ENCODE results near the gene CCDC85C. TPM values are rescaled to one million over a fixed set of nuclear protein-coding genes. Genes with fewer than 3 reads are reported as not detected.

The CCDC85C gene
- total RNA-seq, 1 donor from 2014 or later: 1.9 TPM

DNA sequence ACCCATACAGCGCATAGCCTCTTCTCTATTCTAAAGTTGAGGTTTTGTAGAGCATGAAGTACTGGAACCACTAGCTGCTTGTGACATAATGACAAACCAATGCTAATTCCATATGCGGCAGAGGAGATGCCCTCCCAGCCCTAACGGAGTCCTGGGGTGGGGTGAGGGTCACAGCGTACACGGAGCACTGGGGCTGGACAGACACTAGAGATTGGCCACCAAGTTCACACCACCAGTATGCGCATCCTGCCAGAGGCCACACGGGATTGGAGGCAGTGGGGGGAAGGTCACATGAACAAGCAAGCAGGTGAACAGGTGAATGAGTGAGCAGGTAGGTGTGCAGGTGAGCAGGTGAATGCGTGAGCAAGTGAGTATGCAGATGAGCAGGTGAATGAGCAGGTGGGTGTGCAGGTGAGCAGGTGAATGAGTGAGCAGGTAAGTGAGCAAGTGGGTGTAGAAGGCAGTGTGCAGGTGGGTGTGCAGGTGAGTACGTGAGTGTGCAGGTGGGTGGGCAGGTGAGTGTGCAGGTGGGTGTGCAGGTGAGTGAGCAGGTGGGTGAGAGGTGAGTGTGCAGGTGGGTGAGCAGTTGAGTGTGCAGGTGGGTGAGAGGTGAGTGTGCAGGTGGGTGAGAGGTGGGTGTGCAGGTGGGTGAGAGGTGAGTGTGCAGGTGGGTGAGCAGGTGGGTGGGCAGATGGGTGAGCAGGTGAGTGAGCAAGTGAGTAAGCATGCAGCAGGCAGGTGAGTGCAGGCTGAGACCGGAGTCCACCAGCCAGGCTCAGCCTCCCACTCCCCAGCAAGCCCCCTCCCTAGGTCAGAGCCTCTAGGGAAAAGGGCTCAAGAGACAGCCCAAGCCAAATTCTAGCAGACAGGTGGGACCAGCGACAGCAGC, 52.7 kb downstream of the CCDC85C start:
- Mint-ChIP-seq H3K4me3 (no peak overlapping the region), H3K27me3 (no peaks in the 10 kb centered on the region), H3K36me3 (ENCODE audit: low read depth) (no peaks in the 10 kb centered on the region), H3K4me1 (no peaks in the 10 kb centered on the region), H3K9me3 (no peaks in the 10 kb centered on the region), H3K27ac (no peak overlapping the region)
- intact Hi-C loops (cut with micrococcal nuclease): no loop called here
- TF ChIP-seq, protein P1, sequence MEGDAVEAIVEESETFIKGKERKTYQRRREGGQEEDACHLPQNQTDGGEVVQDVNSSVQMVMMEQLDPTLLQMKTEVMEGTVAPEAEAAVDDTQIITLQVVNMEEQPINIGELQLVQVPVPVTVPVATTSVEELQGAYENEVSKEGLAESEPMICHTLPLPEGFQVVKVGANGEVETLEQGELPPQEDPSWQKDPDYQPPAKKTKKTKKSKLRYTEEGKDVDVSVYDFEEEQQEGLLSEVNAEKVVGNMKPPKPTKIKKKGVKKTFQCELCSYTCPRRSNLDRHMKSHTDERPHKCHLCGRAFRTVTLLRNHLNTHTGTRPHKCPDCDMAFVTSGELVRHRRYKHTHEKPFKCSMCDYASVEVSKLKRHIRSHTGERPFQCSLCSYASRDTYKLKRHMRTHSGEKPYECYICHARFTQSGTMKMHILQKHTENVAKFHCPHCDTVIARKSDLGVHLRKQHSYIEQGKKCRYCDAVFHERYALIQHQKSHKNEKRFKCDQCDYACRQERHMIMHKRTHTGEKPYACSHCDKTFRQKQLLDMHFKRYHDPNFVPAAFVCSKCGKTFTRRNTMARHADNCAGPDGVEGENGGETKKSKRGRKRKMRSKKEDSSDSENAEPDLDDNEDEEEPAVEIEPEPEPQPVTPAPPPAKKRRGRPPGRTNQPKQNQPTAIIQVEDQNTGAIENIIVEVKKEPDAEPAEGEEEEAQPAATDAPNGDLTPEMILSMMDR (IDR thresholded peaks at IDR 0.05): no peak
- DNase-seq (no peak), ATAC-seq (ENCODE audit: low read depth) (no peak)
- POLR2A ChIA-PET: no interaction called here
- CTCF ChIA-PET: no interaction called here

DNA sequence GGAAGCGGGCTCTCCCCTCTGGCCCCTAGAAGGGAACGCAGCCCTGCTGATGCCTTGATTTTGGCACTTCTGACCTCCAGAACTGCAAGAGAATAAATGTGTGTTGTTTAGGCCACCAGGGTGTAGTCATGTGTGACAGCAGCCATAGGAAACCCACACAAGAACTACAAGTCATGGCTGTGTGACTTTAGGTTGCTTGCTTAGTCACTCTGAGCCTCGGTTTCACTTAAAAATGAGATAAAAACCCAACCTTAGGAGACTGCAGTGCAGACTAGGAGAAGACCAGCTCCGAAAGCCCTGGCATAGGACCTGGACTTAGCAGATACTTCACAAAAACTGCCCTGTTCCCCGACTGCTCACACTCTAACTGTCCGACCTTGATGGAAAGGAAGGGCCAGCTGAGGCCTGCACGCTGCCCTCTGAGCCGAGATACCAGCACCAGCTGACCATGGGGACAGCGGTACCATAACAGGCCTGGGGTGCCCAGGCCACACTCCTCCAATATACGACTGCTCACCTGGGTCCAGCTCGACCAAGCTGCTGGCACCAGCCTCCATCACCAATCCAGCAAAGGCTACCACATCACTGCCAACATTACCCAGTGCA, 53.5 kb downstream of the CCDC85C start:
- TF ChIP-seq, protein P1 (IDR thresholded peaks at IDR 0.05): no peak
- DNase-seq: no peak
- no peak for ATAC-seq (ENCODE audit: low read depth)
- ChIA-PET CTCF (no interaction called here), POLR2A (no interaction called here)
- H3K27me3 Mint-ChIP-seq: no peaks in the 10 kb centered on the region
- no peaks in the 10 kb centered on the region for H3K9me3 Mint-ChIP-seq
- no peaks in the 10 kb centered on the region for H3K36me3 Mint-ChIP-seq (ENCODE audit: low read depth)
- no peak overlapping the region for H3K4me3 Mint-ChIP-seq
- H3K4me1 Mint-ChIP-seq: no peaks in the 10 kb centered on the region
- intact Hi-C loops (cut with micrococcal nuclease): no loop called here
- no peak overlapping the region for H3K27ac Mint-ChIP-seq

DNA sequence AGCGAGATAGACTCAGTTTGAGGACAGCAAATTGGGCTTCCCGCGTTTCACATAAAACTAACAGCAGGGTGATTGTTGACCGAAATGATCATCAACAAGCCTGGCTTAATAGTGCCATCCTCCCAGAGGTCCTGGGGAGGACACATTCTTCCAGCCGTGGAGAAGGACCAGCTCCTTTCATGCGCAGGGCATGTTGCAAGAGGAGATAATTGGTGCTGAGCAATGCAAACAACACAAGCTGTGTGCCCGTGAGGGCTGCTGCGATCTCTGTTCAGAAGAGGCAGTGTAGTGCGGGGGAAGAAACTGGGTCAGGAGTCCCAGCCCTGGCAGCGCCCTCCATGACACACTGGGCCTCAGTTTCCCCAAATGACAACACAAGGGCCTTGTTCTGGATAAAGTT, 54.3 kb downstream of the CCDC85C start:
- Mint-ChIP-seq H3K4me3 (no peak overlapping the region), H3K4me1 (no peaks in the 10 kb centered on the region), H3K36me3 (ENCODE audit: low read depth) (no peaks in the 10 kb centered on the region), H3K27me3 (peaks cover 2% of the 10 kb centered on the region), H3K27ac (no peak overlapping the region), H3K9me3 (no peaks in the 10 kb centered on the region)
- TF ChIP-seq, protein P1 (IDR thresholded peaks at IDR 0.05): no peak
- ATAC-seq (ENCODE audit: low read depth) (no peak), DNase-seq (no peak)
- intact Hi-C loops (cut with micrococcal nuclease): no loop called here
- ChIA-PET CTCF (no interaction called here), POLR2A (no interaction called here)

DNA sequence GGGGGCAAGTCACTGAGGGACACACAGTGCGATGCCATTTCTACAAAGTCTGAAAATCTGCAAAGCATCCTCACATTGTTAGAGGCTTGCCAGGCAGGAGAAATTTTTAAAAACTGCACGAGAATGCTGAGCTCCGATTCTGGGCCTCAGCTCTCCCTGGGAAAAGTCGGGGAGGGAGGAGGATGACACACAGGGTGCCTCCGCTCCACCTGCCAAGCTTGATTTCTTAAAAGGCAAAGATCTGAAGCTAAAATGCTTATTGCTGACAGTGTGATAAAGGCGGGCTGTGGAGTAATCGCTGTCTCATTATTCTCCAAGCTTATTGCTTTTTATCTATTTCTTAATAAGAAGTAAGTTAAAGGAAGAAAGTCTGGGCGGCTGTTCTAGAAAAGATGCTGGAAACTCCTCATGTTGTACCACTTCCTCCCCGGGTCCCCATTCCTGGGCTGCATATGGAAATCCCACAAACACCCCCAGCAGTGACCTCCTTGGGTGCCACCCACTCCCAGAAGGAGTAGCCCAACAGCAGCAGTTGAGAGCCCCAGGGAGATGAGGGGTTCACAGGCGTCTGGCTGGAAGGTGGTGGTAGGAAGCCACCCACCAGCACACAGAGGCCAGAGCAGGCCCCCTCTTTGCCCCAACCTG, 55.0 kb downstream of the CCDC85C start:
- no peaks in the 10 kb centered on the region for H3K9me3 Mint-ChIP-seq

More for the DNA sequence above, 55.0 kb downstream of the CCDC85C start:
- CTCF ChIA-PET: no interaction called here
- H3K27ac Mint-ChIP-seq: no peak overlapping the region
- peaks cover 4% of the 10 kb centered on the region for H3K27me3 Mint-ChIP-seq
- POLR2A ChIA-PET: no interaction called here
- ATAC-seq (ENCODE audit: low read depth) (no peak), DNase-seq (no peak)
- TF ChIP-seq, protein P1 (IDR thresholded peaks at IDR 0.05): no peak
- intact Hi-C loops (cut with micrococcal nuclease): no loop called here
- H3K4me1 Mint-ChIP-seq: no peaks in the 10 kb centered on the region
- H3K36me3 Mint-ChIP-seq (ENCODE audit: low read depth): no peaks in the 10 kb centered on the region
- no peak overlapping the region for H3K4me3 Mint-ChIP-seq

All from activated B cell treated with CpG ODN at 0.5 μM for 24 hours (primary cell).